ENCODE measurements around the gene DNMBP. TPM values are rescaled to one million over a fixed set of nuclear protein-coding genes. Genes with fewer than 3 reads are reported as not detected.

The DNMBP gene
- total and polyA plus RNA-seq, 12 donors = 5.1 to 8.1 (median 7.1) TPM

GRCh38 chr10:99880080-99880835 lies 129.5 kb downstream of the DNMBP start:
- peaks cover 0 to 12% (median 0%) of the 10 kb centered on the region in 9 donors for H3K4me1 ChIP-seq
- peak in 7 of 8 donors; percentile 57 to 84 (median 64) for ATAC-seq
- intact Hi-C loops (cut with DNase I) = no loop called here
- peak overlapping the region in 6 of 10 donors; percentile 3 to 61 (median 51) for H3K27ac ChIP-seq
- peaks cover 0 to 100% (median 70%) of the 10 kb centered on the region in 9 donors for H3K36me3 ChIP-seq
- no peak for TF ChIP-seq CTCF (IDR thresholded peaks at IDR 0.05)
- peak; percentile 44 to 45 for DNase-seq
- H3K4me3 ChIP-seq = no peak overlapping the region
- no peaks in the 10 kb centered on the region for H3K9me3 ChIP-seq
- WGBS, 2 donors = 69 to 76% methylated on average over 19 of the region's 19 CpGs
- H3K27me3 ChIP-seq = no peaks in the 10 kb centered on the region

- no peak for TF ChIP-seq CTCF (IDR thresholded peaks at IDR 0.05)
- no peak for DNase-seq
- WGBS, 2 donors = 88 to 91% methylated on average over 5 of the region's 5 CpGs
- Histone ChIP-seq H3K27ac (no peak overlapping the region), H3K36me3 (peaks cover 0 to 58% (median 29%) of the 10 kb centered on the region in 9 donors), H3K4me1 (peaks cover 0 to 8% (median 0%) of the 10 kb centered on the region in 9 donors), H3K27me3 (no peaks in the 10 kb centered on the region), H3K9me3 (no peaks in the 10 kb centered on the region), H3K4me3 (no peak overlapping the region)
- intact Hi-C loops (cut with DNase I) = no loop called here
- ATAC-seq = no peak
Measured at GRCh38 chr10:99875473-99875872, 134.3 kb downstream of the DNMBP start.

- H3K4me3 ChIP-seq = no peak overlapping the region
- peaks cover 0 to 4% (median 0%) of the 10 kb centered on the region in 7 donors for H3K27me3 ChIP-seq
- no peaks in the 10 kb centered on the region for H3K9me3 ChIP-seq
- intact Hi-C loops (cut with DNase I) = no loop called here
- peak in 2 of 8 donors; percentile 46 to 47 for ATAC-seq
- peaks cover 0 to 7% (median 0%) of the 10 kb centered on the region in 9 donors for H3K4me1 ChIP-seq
- TF ChIP-seq CTCF (IDR thresholded peaks at IDR 0.05) = no peak
- peaks cover 0 to 49% (median 20%) of the 10 kb centered on the region in 9 donors for H3K36me3 ChIP-seq
- WGBS, 2 donors = 65 to 68% methylated on average over 9 of the region's 9 CpGs
- no peak for DNase-seq
- no peak overlapping the region for H3K27ac ChIP-seq
Measured at GRCh38 chr10:99874341-99875085, 135.2 kb downstream of the DNMBP start.

- intact Hi-C loops (cut with DNase I) = no loop called here
- DNase-seq (no peak), ATAC-seq (no peak)
- H3K4me1 ChIP-seq = peaks cover 0 to 7% (median 0%) of the 10 kb centered on the region in 9 donors
- H3K27ac ChIP-seq = no peak overlapping the region
- no peaks in the 10 kb centered on the region for H3K9me3 ChIP-seq
- 98% methylated on average over 5 of the region's 5 CpGs for WGBS, 2 donors
- no peak overlapping the region for H3K4me3 ChIP-seq
- TF ChIP-seq CTCF (IDR thresholded peaks at IDR 0.05) = no peak
- H3K36me3 ChIP-seq = peaks cover 0 to 42% (median 15%) of the 10 kb centered on the region in 9 donors
- peaks cover 0 to 11% (median 6%) of the 10 kb centered on the region in 7 donors for H3K27me3 ChIP-seq
Measured at GRCh38 chr10:99873846-99874245, 135.9 kb downstream of the DNMBP start.
